Hematopoietic multipotent progenitor cell treated with erythropoietin and hydrocortisone succinate and interleukin-3 and kit ligand, for 6 days (in vitro differentiated cells): ENCODE results near the gene DHX29.

Source experiments
- DNase-seq: peaks from one replicate; pipeline ENCODE4 v3.0.0-alpha.2; 2015

The DHX29 gene

DNA sequence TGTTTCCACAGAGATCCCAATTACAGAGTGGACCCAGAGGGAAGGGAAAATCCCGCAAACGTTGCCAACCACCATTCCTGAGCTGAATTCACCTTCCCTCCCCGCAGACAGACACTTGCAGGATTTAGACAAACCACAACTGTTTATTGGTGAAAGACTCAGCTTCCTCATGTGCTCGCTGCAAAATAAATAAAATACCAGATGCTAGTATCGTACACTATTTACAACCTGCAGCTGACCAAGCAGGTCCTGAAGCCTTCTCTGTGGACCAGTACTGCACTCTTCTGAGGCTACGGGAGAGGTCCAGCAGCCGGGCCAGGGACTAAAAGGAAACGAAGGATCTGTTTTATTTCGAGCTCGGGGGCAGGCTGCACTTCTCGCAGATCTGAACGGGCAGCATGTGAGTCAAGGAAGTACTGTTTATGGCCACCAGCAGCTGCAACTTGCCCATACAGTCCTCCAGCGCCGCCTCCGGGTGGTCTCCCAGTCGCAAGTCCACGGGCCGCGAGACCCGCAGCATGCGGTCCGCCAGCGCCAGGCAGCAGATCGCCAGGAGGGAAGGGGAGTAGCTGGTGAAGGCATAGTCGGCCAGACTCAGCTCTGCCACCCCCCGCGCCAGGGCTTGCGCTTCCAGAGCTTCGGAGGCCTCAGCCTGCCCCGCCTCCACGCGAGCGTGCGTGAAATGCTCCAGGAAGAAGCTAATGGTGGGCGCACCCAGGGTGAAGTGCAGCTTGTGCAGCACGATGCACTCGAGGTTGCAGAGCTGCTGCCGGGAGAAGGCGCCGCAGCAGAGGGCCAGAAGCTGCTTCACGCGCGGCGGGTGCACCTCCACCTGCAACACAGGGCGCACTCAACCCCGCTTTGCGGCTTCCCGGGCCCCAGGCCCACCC, 76.2 kb downstream of the DHX29 start:
- no peak for DNase-seq

DNA sequence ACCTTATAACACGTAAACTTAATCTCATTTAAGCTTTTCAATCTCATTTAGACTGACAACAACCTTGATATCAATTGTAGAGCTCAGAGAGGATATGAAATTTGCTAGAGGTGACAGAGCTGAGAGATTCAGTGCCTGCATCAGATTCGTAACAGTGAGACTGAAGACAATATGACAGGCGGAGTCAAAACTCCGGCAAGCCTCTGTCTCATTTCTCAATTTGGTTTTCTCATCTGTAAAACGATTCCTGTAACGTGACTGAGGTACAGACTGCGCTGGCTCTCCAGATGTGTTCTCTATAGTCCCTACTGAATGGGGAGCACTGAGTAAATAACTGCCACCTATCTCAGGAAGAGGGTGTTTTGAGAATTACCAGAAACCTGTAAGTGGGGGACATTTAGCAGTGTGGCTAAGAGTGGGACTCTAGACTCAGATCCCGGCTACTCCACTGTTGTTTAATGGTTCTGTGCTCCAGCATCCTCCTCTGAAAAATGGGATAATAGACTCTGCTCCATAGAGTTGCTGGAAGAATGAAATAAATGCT, 77.3 kb downstream of the DHX29 start:
- no peak for DNase-seq

DNA sequence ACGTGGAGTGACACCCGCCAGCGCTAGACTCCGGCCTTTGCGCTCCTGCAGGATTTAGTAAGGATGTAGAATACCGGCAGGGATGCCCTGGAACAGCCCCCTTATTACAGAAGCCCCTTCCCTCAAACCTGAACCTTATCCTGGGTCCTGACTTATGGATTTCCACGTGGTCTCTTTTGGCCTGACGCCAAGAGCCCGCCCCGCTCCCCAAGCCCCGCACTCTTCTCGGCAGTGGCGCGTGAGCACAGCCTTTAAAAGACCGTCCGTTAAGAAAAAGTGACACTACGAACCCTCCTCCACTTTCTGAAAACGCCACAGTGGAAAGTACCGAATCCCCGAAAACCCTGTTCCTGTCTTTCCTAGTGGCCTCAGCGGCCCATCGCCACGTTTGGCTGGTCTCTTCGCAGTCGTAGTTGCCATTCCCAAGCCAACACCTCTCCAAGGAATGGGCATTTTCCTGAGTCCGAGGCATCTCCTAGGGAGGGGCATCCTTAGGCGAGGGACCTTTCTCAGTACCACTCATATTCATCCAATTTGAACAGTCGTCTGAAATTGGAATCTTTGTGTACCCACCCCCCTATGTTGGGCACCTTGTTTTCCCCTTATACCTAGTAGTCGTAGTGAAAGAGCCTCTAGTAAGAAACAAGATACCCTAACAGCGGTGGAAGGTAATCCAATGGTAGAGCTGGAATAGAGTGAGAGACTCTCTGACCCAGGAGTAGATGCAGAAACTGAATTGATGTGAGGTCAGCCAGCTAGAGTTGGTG, 79.6 kb downstream of the DHX29 start:
- no peak for DNase-seq

DNA sequence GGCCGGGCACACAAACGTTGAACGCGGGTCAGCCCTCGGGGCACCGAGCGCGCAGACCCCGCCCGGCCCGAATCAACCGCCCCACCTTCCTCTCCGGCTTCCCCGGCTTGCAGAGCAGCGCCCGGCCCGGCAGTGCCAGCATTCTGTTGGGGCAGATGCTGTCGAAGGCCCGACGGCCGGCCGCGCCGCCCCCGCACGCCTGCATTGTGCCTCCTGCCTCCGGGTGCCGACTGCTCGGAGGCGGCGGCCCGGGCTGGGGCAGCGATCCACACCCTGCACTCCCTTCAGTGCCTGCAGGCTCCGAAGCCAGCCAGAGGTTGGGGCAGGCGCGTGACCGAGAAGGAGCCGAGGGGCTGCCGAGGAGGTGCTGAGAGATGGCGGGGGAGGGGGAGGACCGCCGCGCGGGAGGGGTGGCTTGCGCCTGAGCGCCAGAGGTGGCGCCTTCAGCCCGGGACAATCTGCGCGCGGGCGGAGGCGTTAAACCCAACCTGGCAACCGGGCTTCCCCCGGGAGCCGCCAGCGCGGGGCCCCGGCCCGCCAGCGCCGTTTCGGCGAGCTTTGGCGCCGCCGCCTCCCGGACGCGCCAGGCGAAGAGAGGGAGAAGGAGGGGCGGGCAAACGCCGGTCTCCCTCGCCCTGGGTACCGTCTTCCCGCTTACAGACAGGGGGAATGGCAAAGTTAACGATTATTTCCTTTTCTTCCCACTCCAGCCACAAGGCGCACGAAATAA, 80.4 kb downstream of the DHX29 start, which contains the start of gene MCIDAS:
Gene MCIDAS (minus strand): TSS at position 382 of the 730 bp plus-strand sequence. CDS start 177 bp downstream, at position 205.
- DNase-seq: peak; percentile 49

- peak; percentile 81 for DNase-seq
Observed at GRCh38 chr5:55226027-55226933, 81.2 kb downstream of the DHX29 start.

- no peak for DNase-seq
Observed at GRCh38 chr5:55225346-55225745, 82.1 kb downstream of the DHX29 start.

GRCh38 chr5:55223812-55224240, 83.7 kb downstream of the DHX29 start:
- DNase-seq: no peak

DNA sequence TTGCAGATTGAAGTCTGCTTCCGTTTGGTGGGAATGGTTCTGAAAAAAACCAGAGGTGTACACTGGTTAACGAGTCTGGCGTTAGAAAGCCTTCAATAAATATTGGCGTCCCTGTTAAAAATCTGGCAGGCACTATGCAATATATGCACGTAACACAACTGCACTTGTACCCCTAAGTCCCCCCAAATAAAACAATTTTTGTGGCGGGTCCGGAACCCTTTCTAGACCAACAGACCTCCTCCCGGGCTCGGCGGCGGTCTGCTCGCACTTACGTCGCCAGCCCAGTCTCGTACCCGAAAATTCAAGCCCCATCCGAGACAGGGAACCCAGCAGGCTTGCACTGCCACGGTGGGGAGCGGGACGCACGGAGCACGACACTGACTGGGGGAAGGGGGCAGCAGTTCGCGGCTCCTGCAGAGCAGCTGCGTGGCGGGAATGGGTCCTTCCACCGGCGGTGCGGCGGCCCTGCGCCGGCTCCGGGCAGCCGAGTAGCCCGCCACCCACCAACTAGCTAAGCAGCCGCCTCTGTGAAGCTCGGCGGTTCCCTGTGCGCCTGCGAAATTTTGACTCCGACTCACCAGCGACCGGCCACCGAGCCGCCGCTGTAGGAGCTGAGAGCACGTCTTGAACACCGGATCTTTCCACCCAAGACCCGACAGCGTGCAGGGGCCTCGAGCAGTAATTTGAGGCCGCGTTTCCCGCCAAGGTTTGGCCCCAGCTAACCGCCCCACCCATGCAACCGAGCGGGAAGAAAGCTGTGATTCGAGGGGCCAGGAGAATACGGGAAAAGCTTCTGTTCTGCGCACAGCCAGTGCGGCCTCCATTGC, 84.3 kb downstream of the DHX29 start:
- no peak for DNase-seq

DNA sequence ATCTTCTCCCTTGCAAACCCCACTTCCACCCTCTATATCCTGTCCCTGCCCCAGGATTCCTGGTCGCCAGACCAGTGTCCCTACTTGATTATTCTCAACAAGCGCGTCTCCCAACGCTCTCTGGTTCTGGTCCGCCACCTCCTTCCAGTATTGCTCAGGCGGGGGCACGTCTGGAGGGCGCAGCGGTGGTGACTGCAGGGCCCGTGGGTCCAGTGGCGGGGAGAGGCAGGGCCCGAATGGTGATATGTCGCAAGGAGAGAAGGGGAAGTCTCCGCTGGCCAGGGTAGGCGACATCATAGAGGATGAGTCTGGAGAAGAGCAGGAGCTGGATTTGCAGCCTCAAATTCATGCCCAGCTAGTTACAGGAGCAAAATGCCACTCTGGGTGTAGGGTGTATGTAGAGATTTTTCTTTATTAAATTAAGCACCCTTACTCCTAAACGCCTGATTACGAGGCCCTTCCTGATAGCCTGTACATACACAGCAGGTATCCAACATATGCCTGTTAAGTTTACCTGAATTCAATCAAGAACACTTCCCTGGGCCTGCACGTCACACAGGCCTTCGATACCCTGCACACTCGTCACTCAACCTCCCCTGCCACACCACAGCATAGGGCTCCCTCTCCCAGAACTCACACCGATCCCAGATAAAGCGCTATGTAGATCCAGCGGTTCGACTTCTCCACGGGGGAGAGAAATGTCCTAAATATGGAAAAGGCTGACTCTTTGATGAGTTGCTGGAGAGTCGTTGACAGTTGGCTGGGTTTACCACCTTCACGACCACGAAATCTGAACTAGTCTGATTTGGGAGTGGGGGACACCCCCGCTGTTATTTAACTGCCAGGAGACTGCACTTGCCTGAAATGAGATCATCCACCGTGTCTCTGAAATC, 85.2 kb downstream of the DHX29 start:
- no peak for DNase-seq

GRCh38 chr5:55220433-55221185, 86.9 kb downstream of the DHX29 start:
- DNase-seq: no peak

GRCh38 chr5:55219770-55220169, 87.7 kb downstream of the DHX29 start:
- DNase-seq: no peak

- no peak for DNase-seq
Observed at GRCh38 chr5:55218967-55219366, 88.5 kb downstream of the DHX29 start.

DNA sequence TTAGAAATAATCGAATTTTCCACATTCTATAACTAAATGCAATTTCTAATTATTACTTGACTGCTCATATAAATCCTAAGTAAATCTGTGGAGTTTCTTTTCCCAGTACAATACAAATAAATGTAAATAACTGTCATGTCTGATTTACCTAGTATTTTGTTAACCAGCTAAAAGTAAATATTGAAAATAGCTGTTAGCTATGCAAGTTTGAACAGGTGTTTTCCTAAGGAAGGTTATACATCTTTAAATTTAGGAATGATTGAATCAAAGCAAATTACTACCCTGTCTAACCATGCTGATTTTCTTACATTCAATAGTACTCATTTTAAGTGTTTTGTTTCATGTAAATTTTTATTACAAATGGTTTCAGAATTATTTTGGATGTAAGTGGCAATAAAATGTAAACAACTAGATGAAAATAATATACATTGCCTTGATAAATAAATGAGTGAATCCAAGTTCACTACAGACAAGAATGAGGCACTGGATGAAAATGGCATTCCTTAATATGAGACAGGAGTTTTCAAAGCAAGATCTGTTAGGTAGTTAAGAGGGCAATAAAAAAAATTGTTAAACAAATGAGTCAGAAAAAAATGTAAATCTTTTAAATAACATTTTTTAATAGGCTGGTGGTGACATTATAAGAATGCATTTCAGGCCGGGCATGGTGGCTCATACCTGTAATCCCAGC, 96.2 kb downstream of the DHX29 start:
- DNase-seq: no peak
